Mesendoderm (in vitro differentiated cells): ENCODE data around the gene PILRA.

Experiments used
- DNase-seq: peaks from one replicate; pipeline ENCODE4 v3.0.0; 2013
- H2AK5ac ChIP-seq: 2 replicates; pipeline ENCODE4 v1.6.1; 2013; ENCODE audit warnings: low read length, inconsistent platforms
- H2BK120ac ChIP-seq: 2 replicates; pipeline ENCODE4 v1.6.1; 2013; ENCODE audit warnings: low read depth, mild to moderate bottlenecking, low read length, moderate library complexity, mixed read lengths
- H2BK15ac ChIP-seq: replicated peaks from 2 replicates; pipeline ENCODE4 v1.6.1; 2013; ENCODE audit warnings: low read depth, mild to moderate bottlenecking, moderate library complexity
- H2BK5ac ChIP-seq: 2 replicates; pipeline ENCODE4 v1.6.1; 2013; ENCODE audit warnings: low read length, inconsistent platforms
- H3K18ac ChIP-seq: 2 replicates; pipeline ENCODE4 v1.6.1; 2013; ENCODE audit warnings: mild to moderate bottlenecking, low read length, mixed read lengths
- H3K23ac ChIP-seq: one replicate; pipeline ENCODE4 v1.6.1; 2013; ENCODE audit warnings: low read length
- H3K27ac ChIP-seq: 2 replicates; pipeline ENCODE4 v1.5.1; 2013; ENCODE audit warnings: low read depth, mild to moderate bottlenecking, inconsistent platforms, low read length, moderate library complexity
- H3K27me3 ChIP-seq: 2 replicates; pipeline ENCODE4 v1.6.1; 2013; ENCODE audit warnings: low read length, control low read depth, mild to moderate bottlenecking, inconsistent platforms; ENCODE audit not compliant: insufficient read depth, poor library complexity
- H3K36me3 ChIP-seq: 2 replicates; pipeline ENCODE4 v1.6.1; 2013; ENCODE audit warnings: low read length, inconsistent platforms; ENCODE audit not compliant: control insufficient read depth, insufficient read depth
- H3K4ac ChIP-seq: one replicate; pipeline ENCODE4 v1.6.1; 2013; ENCODE audit warnings: low read depth, mild to moderate bottlenecking, low read length, moderate library complexity
- H3K4me1 ChIP-seq: 2 replicates; pipeline ENCODE4 v1.6.1; 2013; ENCODE audit warnings: low read depth, low read length, inconsistent platforms; ENCODE audit not compliant: control insufficient read depth
- H3K4me2 ChIP-seq: 2 replicates; pipeline ENCODE4 v1.6.1; 2013; ENCODE audit warnings: low read length
- H3K4me3 ChIP-seq: 2 replicates; pipeline ENCODE4 v1.5.1; 2013; ENCODE audit warnings: mild to moderate bottlenecking, low read length
- H3K56ac ChIP-seq: one replicate; pipeline ENCODE4 v1.6.1; 2013; ENCODE audit warnings: low read length
- H3K79me1 ChIP-seq: 2 replicates; pipeline ENCODE4 v1.6.1; 2013; ENCODE audit warnings: low read length, inconsistent platforms
- H3K79me2 ChIP-seq: 2 replicates; pipeline ENCODE4 v1.6.1; 2013; ENCODE audit warnings: mild to moderate bottlenecking, low read length; ENCODE audit not compliant: control insufficient read depth, insufficient read depth
- H3K9ac ChIP-seq: 2 replicates; pipeline ENCODE4 v1.6.1; 2013; ENCODE audit warnings: low read length, inconsistent platforms
- H4K5ac ChIP-seq: one replicate; pipeline ENCODE4 v1.6.1; 2013; ENCODE audit warnings: low read length
- H4K8ac ChIP-seq: one replicate; pipeline ENCODE4 v1.6.1; 2013; ENCODE audit warnings: low read depth, mild to moderate bottlenecking, control low read depth, low read length, moderate library complexity
- WGBS: extraction: QIAGEN DNeasy Blood & Tissue Kit; methylation state at CpG from one replicate; pipeline ENCODE4 v1.1.7; 2013; ENCODE audit warnings: low lambda C conversion rate, missing lambda C conversion rate; ENCODE audit not compliant: insufficient coverage; ENCODE audit errors: extremely low coverage; 5-methylcytosine and 5-hydroxymethylcytosine counted together

PILRA gene

GRCh38 chr7:100428967-100429636, 55.8 kb downstream of the PILRA start:
- H2AK5ac ChIP-seq = peak overlapping the region; percentile 75
- H3K9ac ChIP-seq = peak overlapping the region; percentile 97
- H3K4me1 ChIP-seq = peaks cover 12% of the 10 kb centered on the region
- peak overlapping the region; percentile 76 for H3K4me3 ChIP-seq
- H2BK5ac ChIP-seq = peak overlapping the region; percentile 83
- peak overlapping the region; percentile 99 for H3K27ac ChIP-seq
- no peak overlapping the region for H2BK15ac ChIP-seq
- H3K4me2 ChIP-seq = peak overlapping the region; percentile 97
- peaks cover 5% of the 10 kb centered on the region for H3K36me3 ChIP-seq
- no peak overlapping the region for H4K8ac ChIP-seq
- H3K18ac ChIP-seq = peak overlapping the region; percentile 99
- peak; percentile 100 for DNase-seq
- no peak overlapping the region for H4K5ac ChIP-seq
- H3K79me1 ChIP-seq = peaks cover 24% of the 10 kb centered on the region
- no CpG with 5 or more reads among the region's 40 CpGs for WGBS
- peak overlapping the region; percentile 100 for H3K56ac ChIP-seq
- H3K79me2 ChIP-seq = peaks cover 38% of the 10 kb centered on the region
- no peak overlapping the region for H3K4ac ChIP-seq
- H2BK120ac ChIP-seq = no peak overlapping the region
- H3K23ac ChIP-seq = no peak overlapping the region
- H3K27me3 ChIP-seq = no peaks in the 10 kb centered on the region

- peak within 1 kb of the TSS; percentile 86 for H3K4ac ChIP-seq
- no CpG with 5 or more reads among the region's 95 CpGs for WGBS
These were observed 56.6 kb downstream of the PILRA start, which contains the start of gene MEPCE for GRCh38 chr7:100429637-100430492. MEPCE (plus strand) TSS chr7:100429831; CDS start chr7:100430019, 188 bp downstream.

GRCh38 chr7:100430493-100431285, 57.4 kb downstream of the PILRA start:
- peak overlapping the region; percentile 99 for H3K18ac ChIP-seq
- H3K23ac ChIP-seq = peak overlapping the region; percentile 48
- peaks cover 46% of the 10 kb centered on the region for H3K79me2 ChIP-seq
- H3K27ac ChIP-seq = peak overlapping the region; percentile 39
- no peak overlapping the region for H2BK120ac ChIP-seq
- peaks cover 5% of the 10 kb centered on the region for H3K36me3 ChIP-seq
- H3K56ac ChIP-seq = peak overlapping the region; percentile 90
- H2BK5ac ChIP-seq = peak overlapping the region; percentile 26
- H3K4me2 ChIP-seq = peak overlapping the region; percentile 30
- H2BK15ac ChIP-seq = no peak overlapping the region
- H3K27me3 ChIP-seq = no peaks in the 10 kb centered on the region
- peak overlapping the region; percentile 3 for H3K4me3 ChIP-seq
- H3K79me1 ChIP-seq = peaks cover 28% of the 10 kb centered on the region
- DNase-seq = no peak
- peak overlapping the region; percentile 4 for H2AK5ac ChIP-seq
- WGBS = no CpG with 5 or more reads among the region's 31 CpGs
- no peak overlapping the region for H4K5ac ChIP-seq
- peak overlapping the region; percentile 86 for H3K4ac ChIP-seq
- peaks cover 12% of the 10 kb centered on the region for H3K4me1 ChIP-seq
- peak overlapping the region; percentile 80 for H3K9ac ChIP-seq
- H4K8ac ChIP-seq = no peak overlapping the region

More at GRCh38 chr7:100429637-100430492, 56.6 kb downstream of the PILRA start, which contains the start of gene MEPCE:
- H4K5ac ChIP-seq = no peak within 1 kb of the TSS
- H3K4me1 ChIP-seq = peaks cover 12% of the 10 kb centered on the region
- peak within 1 kb of the TSS; percentile 78 for H3K4me3 ChIP-seq
- H3K27me3 ChIP-seq = no peaks in the 10 kb centered on the region
- DNase-seq = peak; percentile 98
- H2BK15ac ChIP-seq = no peak within 1 kb of the TSS
- peaks cover 24% of the 10 kb centered on the region for H3K79me1 ChIP-seq
- H3K18ac ChIP-seq = peak within 1 kb of the TSS; percentile 99
- H3K56ac ChIP-seq = peak within 1 kb of the TSS; percentile 100
- peaks cover 39% of the 10 kb centered on the region for H3K79me2 ChIP-seq
- H3K27ac ChIP-seq = peak within 1 kb of the TSS; percentile 99
- H2BK120ac ChIP-seq = peak within 1 kb of the TSS; percentile 93
- H2AK5ac ChIP-seq = peak within 1 kb of the TSS; percentile 75
- H4K8ac ChIP-seq = peak within 1 kb of the TSS; percentile 96
- peak within 1 kb of the TSS; percentile 97 for H3K4me2 ChIP-seq
- H3K9ac ChIP-seq = peak within 1 kb of the TSS; percentile 97
- H2BK5ac ChIP-seq = peak within 1 kb of the TSS; percentile 83
- H3K23ac ChIP-seq = peak within 1 kb of the TSS; percentile 48
- H3K36me3 ChIP-seq = peaks cover 5% of the 10 kb centered on the region

- Histone ChIP-seq H3K4me2 (peak overlapping the region; percentile 36), H3K9ac (peak overlapping the region; percentile 80), H3K18ac (no peak overlapping the region)
These were observed 58.0 kb downstream of the PILRA start for GRCh38 chr7:100431286-100431735.

GRCh38 chr7:100432053-100432452, 58.8 kb downstream of the PILRA start:
- no peak overlapping the region for H2AK5ac ChIP-seq
- no peak overlapping the region for H4K8ac ChIP-seq
- no peak overlapping the region for H3K4ac ChIP-seq
- H3K27ac ChIP-seq = peak overlapping the region; percentile 26
- H3K79me2 ChIP-seq = peaks cover 48% of the 10 kb centered on the region
- no peaks in the 10 kb centered on the region for H3K27me3 ChIP-seq
- H3K18ac ChIP-seq = no peak overlapping the region
- H3K56ac ChIP-seq = peak overlapping the region; percentile 90
- H3K79me1 ChIP-seq = peaks cover 30% of the 10 kb centered on the region
- peak; percentile 24 for DNase-seq
- H3K4me3 ChIP-seq = no peak overlapping the region
- peak overlapping the region; percentile 36 for H3K4me2 ChIP-seq
- H3K9ac ChIP-seq = peak overlapping the region; percentile 80
- peaks cover 5% of the 10 kb centered on the region for H3K36me3 ChIP-seq
- H3K4me1 ChIP-seq = peaks cover 12% of the 10 kb centered on the region
- H3K23ac ChIP-seq = no peak overlapping the region
- WGBS = no CpG with 5 or more reads among the region's 4 CpGs
- H2BK120ac ChIP-seq = no peak overlapping the region
- H2BK5ac ChIP-seq = no peak overlapping the region
- no peak overlapping the region for H2BK15ac ChIP-seq
- H4K5ac ChIP-seq = no peak overlapping the region

More at GRCh38 chr7:100431286-100431735, 58.0 kb downstream of the PILRA start:
- peaks cover 30% of the 10 kb centered on the region for H3K79me1 ChIP-seq
- no peak overlapping the region for H4K8ac ChIP-seq
- peaks cover 12% of the 10 kb centered on the region for H3K4me1 ChIP-seq
- no peak overlapping the region for H3K4ac ChIP-seq
- no CpG with 5 or more reads among the region's 23 CpGs for WGBS
- H3K27ac ChIP-seq = no peak overlapping the region
- no peak for DNase-seq
- no peak overlapping the region for H3K4me3 ChIP-seq
- H3K79me2 ChIP-seq = peaks cover 48% of the 10 kb centered on the region
- no peaks in the 10 kb centered on the region for H3K27me3 ChIP-seq
- H3K56ac ChIP-seq = peak overlapping the region; percentile 90
- peaks cover 5% of the 10 kb centered on the region for H3K36me3 ChIP-seq
- H2BK5ac ChIP-seq = no peak overlapping the region
- H2AK5ac ChIP-seq = no peak overlapping the region
- no peak overlapping the region for H3K23ac ChIP-seq
- H2BK120ac ChIP-seq = no peak overlapping the region
- no peak overlapping the region for H4K5ac ChIP-seq
- no peak overlapping the region for H2BK15ac ChIP-seq
